Tibial nerve (tissue), 4 donors: ENCODE results near the gene CACNA2D2. TPM values are rescaled to one million over a fixed set of nuclear protein-coding genes. Genes with fewer than 3 reads are reported as not detected.
"Not testable (repeated sequence)": the region's sequence is repeated elsewhere in the genome, so short reads cannot be mapped to it uniquely, and the experiment has no call there.

Source experiments
- DNase-seq, 2 donors: peaks; one replicate each; pipeline ENCODE4 v3.0.0-alpha.2; 2019; ENCODE audit warnings: low spot score in 2 of 2
- H3K27ac ChIP-seq, 4 donors: fragments of 200-600 bp; sonication (generic) in 3 of 4; one replicate each; pipeline ENCODE4 v1.5.1; 2017 to 2019; ENCODE audit warnings: mild to moderate bottlenecking in 1 of 4
- H3K27me3 ChIP-seq, 2 donors: fragments of 200-600 bp; sonication (generic) in 1 of 2; one replicate each; pipeline versions ENCODE4 v1.5.1 to v1.6.0; 2017 to 2019
- H3K36me3 ChIP-seq, 3 donors: fragments of 200-600 bp; sonication (generic); one replicate each; pipeline ENCODE4 v1.5.1; 2018 to 2019
- H3K4me1 ChIP-seq, 4 donors: fragments of 200-600 bp; sonication (generic) in 3 of 4; one replicate each; pipeline ENCODE4 v1.5.1; 2017 to 2019
- H3K4me3 ChIP-seq, 4 donors: fragments of 200-600 bp; sonication (generic) in 3 of 4; one replicate each; pipeline ENCODE4 v1.5.1; 2017 to 2019; ENCODE audit warnings: mild to moderate bottlenecking in 1 of 4, moderate library complexity in 1 of 4
- H3K9me3 ChIP-seq, 4 donors: fragments of 200-600 bp; sonication (generic) in 3 of 4; one replicate each; pipeline ENCODE4 v1.5.1; 2017 to 2019
- CTCF ChIP-seq, 5 experiments: fragments of 200-600 bp in 3 of 5; fragments of 450-650 bp in 2 of 5; sonication (generic) in 3 of 5; IDR thresholded peaks; one replicate each; pipeline ENCODE4 v1.5.1; 2016 to 2019; ENCODE audit warnings: antibody characterized with exemption in 5 of 5, mild to moderate bottlenecking in 3 of 5, moderate library complexity in 2 of 5
- EP300 ChIP-seq, 2 donors: sonication (generic); formaldehyde crosslinking; IDR thresholded peaks; one replicate each; pipeline ENCODE4 v1.6.1; 2017; ENCODE audit warnings: antibody characterized with exemption in 2 of 2, mild to moderate bottlenecking in 1 of 2
- POLR2A ChIP-seq, 2 donors: fragments of 450-650 bp; IDR thresholded peaks; one replicate each; pipeline ENCODE4 v1.6.1; 2017; ENCODE audit warnings: antibody characterized with exemption in 2 of 2, mild to moderate bottlenecking in 2 of 2, moderate library complexity in 2 of 2
- WGBS, 2 donors: methylation state at CpG; one replicate each; pipeline ENCODE4 v1.1.5; 2018; 5-methylcytosine and 5-hydroxymethylcytosine counted together
- total RNA-seq, 4 donors: library from RNA; depleted of rRNA; stranded (reverse); fragments of >200 nt; gene quantifications; one replicate each; pipeline ENCODE4 v1.1.0, GENCODE V29; 2016

The CACNA2D2 gene
- total RNA-seq, 4 donors from 2014 or later, result 0.84 to 2.0 (median 1.2) TPM

GRCh38 chr3:50517721-50518206 lies 14.3 kb upstream of the CACNA2D2 start:
- no peaks in the 10 kb centered on the region for H3K9me3 ChIP-seq
- TF ChIP-seq CTCF (IDR thresholded peaks at IDR 0.05) (no peak), POLR2A (IDR thresholded peaks at IDR 0.05) (no peak), EP300 (IDR thresholded peaks at IDR 0.05) (no peak)
- no peaks in the 10 kb centered on the region for H3K36me3 ChIP-seq
- H3K27ac ChIP-seq, result no peak overlapping the region
- H3K27me3 ChIP-seq, result no peaks in the 10 kb centered on the region
- WGBS, 2 donors, result 62 to 74% methylated on average over 4 of the region's 4 CpGs
- no peak for DNase-seq
- H3K4me3 ChIP-seq, result no peak overlapping the region
- peaks cover 0 to 20% (median 9%) of the 10 kb centered on the region in 4 donors for H3K4me1 ChIP-seq

GRCh38 chr3:50516440-50516871 lies 13.0 kb upstream of the CACNA2D2 start:
- Histone ChIP-seq H3K36me3 (no peaks in the 10 kb centered on the region), H3K4me1 (peaks cover 0 to 20% (median 9%) of the 10 kb centered on the region in 4 donors), H3K27ac (peak overlapping the region in 3 of 4 donors; percentile 24 to 61 (median 43)), H3K4me3 (no peak overlapping the region), H3K27me3 (no peaks in the 10 kb centered on the region), H3K9me3 (no peaks in the 10 kb centered on the region)
- 78 to 84% methylated on average over 4 of the region's 4 CpGs for WGBS, 2 donors
- TF ChIP-seq EP300 (IDR thresholded peaks at IDR 0.05) (no peak), POLR2A (IDR thresholded peaks at IDR 0.05) (no peak), CTCF (IDR thresholded peaks at IDR 0.05) (no peak)
- DNase-seq, result no peak

GRCh38 chr3:50515565-50516439 lies 12.4 kb upstream of the CACNA2D2 start:
- Histone ChIP-seq H3K36me3 (no peaks in the 10 kb centered on the region), H3K4me1 (peaks cover 0 to 20% (median 9%) of the 10 kb centered on the region in 4 donors), H3K9me3 (no peaks in the 10 kb centered on the region), H3K4me3 (peak overlapping the region in 2 of 4 donors; percentile 13 to 22), H3K27ac (peak overlapping the region; percentile 24 to 61 (median 46)), H3K27me3 (no peaks in the 10 kb centered on the region)
- 3 to 7% methylated on average over 19 to 22 of the region's 22 CpGs for WGBS, 2 donors
- DNase-seq, result no peak
- TF ChIP-seq CTCF (IDR thresholded peaks at IDR 0.05) (no peak), EP300 (IDR thresholded peaks at IDR 0.05) (no peak), POLR2A (IDR thresholded peaks at IDR 0.05) (no peak)

GRCh38 chr3:50512908-50513307 lies 9.5 kb upstream of the CACNA2D2 start:
- not testable (repeated sequence) for H3K9me3 ChIP-seq, H3K36me3 ChIP-seq
- WGBS, 2 donors, result 80 to 94% methylated on average over 8 of the region's 8 CpGs

GRCh38 chr3:50512131-50512530 lies 8.7 kb upstream of the CACNA2D2 start:
- 92% methylated on average over 3 of the region's 3 CpGs for WGBS, 2 donors
- Histone ChIP-seq H3K36me3 (no peaks in the 10 kb centered on the region), H3K9me3 (no peaks in the 10 kb centered on the region), H3K4me3 (no peak overlapping the region), H3K4me1 (peaks cover 0 to 20% (median 9%) of the 10 kb centered on the region in 4 donors), H3K27ac (no peak overlapping the region), H3K27me3 (no peaks in the 10 kb centered on the region)
- TF ChIP-seq CTCF (IDR thresholded peaks at IDR 0.05) (no peak), EP300 (IDR thresholded peaks at IDR 0.05) (no peak), POLR2A (IDR thresholded peaks at IDR 0.05) (no peak)
- DNase-seq, result no peak

More at GRCh38 chr3:50512908-50513307, 9.5 kb upstream of the CACNA2D2 start:
- not testable (repeated sequence) for H3K27ac ChIP-seq, H3K4me3 ChIP-seq, DNase-seq, H3K27me3 ChIP-seq
- H3K4me1 ChIP-seq, result peaks cover 0 to 20% (median 9%) of the 10 kb centered on the region in 4 donors
